LNCaP clone FGC (cell line): ENCODE results near the gene SUPT7L.

ENCODE experiments used
- DNase-seq: peaks from one replicate; pipeline ENCODE4 v3.0.0-alpha.2; 2011; ENCODE audit warnings: low read depth
- H3K4me3 ChIP-seq: 2 replicates; pipeline ENCODE4 v1.5.1; 2011; ENCODE audit warnings: mild to moderate bottlenecking, low read depth, low read length, control low read depth
- TF ChIP-seq, protein P1 (sequence below): IDR thresholded peaks from 2 replicates; pipeline ENCODE4 v1.5.1; 2012; ENCODE audit warnings: mild to moderate bottlenecking; ENCODE audit not compliant: control insufficient read depth, insufficient read depth; ENCODE audit errors: extremely low read depth

The SUPT7L gene, protein sequence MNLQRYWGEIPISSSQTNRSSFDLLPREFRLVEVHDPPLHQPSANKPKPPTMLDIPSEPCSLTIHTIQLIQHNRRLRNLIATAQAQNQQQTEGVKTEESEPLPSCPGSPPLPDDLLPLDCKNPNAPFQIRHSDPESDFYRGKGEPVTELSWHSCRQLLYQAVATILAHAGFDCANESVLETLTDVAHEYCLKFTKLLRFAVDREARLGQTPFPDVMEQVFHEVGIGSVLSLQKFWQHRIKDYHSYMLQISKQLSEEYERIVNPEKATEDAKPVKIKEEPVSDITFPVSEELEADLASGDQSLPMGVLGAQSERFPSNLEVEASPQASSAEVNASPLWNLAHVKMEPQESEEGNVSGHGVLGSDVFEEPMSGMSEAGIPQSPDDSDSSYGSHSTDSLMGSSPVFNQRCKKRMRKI

DNA sequence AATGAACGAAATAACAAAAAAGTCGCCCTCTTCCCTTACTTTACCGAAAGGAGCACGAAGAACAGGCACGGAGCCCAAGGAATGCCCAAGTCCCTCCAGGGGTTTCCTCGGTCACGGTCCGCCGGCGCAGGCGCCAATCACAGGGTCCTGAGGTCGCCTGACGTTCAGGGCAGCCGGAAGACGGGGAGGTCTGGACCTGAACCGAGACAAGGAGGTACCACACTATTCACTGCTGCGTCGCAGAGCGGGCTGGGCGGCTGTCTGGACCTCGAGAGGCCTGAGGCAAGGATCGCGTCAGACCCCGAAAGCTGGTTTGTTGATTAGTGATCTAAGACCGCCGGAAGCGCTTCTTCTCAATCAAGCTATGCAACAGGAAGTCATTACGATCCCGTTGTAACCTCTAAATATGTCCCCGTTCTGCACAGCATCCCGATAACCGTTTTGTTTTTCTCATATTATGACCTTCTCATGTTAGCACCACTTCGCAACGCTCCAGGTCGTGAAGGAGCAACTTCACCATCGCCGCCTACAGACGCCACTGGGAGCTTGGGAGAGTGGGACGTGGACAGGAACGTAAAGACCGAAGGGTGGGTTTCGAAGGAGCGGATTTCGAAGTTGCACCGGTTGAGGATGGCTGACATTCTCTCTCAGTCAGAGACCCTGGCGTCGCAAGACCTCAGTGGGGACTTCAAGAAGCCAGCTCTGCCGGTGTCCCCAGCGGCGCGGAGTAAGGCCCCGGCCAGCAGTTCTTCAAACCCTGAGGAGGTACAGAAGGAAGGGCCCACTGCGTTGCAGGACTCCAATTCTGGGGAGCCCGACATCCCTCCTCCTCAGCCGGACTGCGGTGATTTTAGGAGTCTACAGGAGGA lies at the start of gene SUPT7L, which contains the start of gene SLC4A1AP:
Gene SUPT7L (minus strand): TSS at position 330 of the 869 bp plus-strand sequence. CDS start 1,422 bp downstream, outside the sequence.
Gene SLC4A1AP (plus strand): TSS at position 605 of the 869 bp plus-strand sequence. CDS start 26 bp downstream, at position 631.
- TF ChIP-seq, protein P1, sequence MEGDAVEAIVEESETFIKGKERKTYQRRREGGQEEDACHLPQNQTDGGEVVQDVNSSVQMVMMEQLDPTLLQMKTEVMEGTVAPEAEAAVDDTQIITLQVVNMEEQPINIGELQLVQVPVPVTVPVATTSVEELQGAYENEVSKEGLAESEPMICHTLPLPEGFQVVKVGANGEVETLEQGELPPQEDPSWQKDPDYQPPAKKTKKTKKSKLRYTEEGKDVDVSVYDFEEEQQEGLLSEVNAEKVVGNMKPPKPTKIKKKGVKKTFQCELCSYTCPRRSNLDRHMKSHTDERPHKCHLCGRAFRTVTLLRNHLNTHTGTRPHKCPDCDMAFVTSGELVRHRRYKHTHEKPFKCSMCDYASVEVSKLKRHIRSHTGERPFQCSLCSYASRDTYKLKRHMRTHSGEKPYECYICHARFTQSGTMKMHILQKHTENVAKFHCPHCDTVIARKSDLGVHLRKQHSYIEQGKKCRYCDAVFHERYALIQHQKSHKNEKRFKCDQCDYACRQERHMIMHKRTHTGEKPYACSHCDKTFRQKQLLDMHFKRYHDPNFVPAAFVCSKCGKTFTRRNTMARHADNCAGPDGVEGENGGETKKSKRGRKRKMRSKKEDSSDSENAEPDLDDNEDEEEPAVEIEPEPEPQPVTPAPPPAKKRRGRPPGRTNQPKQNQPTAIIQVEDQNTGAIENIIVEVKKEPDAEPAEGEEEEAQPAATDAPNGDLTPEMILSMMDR: no peak
- DNase-seq: peak; percentile 66
- H3K4me3 ChIP-seq: peak within 1 kb of the TSS; percentile 87

DNA sequence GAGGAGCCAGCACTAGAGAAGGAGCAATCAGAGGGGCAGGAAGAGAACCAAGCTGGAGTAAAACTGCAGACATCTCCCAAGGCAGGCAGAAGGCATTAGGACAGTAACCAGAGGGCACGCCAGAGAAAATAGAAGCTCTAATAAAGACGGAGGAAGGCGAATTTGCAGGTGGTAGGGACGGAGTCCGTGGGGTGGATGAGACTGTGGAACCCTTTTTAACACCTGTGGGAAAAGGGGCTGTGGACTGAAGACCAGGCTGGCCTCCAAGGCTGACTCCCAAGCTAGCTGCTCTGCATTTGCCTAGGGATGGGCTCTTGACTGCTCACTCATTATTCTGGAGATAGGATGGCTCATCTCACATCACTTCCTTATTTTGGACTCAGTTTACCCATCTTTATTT lies 49.8 kb upstream of the SUPT7L start:
- no peak for DNase-seq
- H3K4me3 ChIP-seq: no peak overlapping the region
- TF ChIP-seq, protein P1: no peak

DNA sequence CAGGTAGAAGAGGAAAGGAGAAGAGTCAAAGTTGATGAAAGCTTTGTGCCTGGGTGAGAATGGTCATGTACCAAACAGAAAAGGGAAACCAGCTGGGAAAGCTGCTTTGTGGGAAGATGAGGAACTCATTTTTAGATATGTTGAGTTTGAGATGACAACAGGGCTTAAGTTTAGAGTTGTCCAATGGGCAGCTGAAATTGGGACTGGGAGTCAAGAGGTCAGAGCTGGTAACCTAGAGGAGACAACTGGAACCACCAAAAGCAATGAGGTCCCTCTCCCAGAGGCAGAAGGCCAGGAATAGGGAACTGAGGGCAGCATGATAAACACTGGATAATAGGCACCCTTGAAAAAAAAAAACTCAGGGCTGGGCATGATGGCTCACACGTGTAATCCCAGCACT lies 49.1 kb upstream of the SUPT7L start:
- no peak overlapping the region for H3K4me3 ChIP-seq
- TF ChIP-seq, protein P1: no peak
- DNase-seq: no peak

DNA sequence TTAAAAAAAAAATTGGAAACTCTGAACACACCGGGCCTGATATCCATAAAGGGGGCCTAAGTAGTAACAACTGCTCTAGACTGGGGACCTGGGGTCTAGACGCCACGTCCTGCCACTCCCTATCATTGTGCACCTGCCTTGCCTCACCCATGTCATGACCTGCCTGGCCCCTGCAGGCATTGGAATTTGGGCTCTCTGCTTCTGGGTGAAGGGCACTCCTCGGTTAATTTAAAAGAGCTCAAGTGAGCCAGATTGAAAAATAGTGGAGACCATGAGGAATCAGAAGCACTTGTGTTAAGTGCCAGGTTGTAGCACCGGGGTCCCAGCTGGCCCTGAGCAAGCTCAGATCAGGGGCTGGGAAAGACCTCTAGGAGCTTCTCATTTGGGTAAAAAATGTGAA lies 48.4 kb upstream of the SUPT7L start:
- no peak for DNase-seq
- TF ChIP-seq, protein P1: no peak
- no peak overlapping the region for H3K4me3 ChIP-seq

DNA sequence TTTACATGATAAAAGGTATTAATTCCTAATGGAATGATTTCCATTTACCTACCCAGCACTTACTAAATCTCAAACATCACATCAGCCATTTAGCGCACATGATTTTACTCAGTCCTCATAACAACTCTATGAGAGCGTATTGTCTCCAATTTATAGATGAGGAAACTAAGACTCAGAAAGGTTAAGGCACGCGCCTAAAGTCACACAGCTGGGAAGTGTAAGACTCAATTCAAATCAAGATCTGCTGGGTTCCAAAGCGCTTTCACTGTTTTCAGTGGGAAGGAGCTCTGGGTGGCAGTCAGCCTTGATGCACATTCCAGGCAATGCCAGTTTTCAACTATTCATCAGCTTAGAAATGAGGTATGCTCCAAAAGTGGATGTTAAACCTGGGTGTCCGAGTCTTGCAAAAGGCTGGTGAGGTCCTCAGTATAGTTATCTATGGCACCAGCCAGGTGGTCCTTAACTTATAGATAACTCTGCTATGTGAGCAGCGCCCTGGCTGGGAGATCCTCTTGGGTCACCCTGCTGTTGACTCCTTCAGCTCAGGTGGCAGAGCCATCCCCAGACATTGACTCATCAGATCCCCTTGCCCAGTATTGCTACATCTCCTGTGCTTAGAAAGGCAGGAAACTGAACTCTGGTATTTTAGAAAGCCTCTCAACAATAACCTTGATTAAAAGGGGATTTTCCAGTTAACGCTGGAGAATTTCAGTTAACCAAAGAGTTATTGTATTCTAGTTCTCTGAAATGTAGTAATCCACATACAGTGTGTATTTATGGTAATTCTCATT lies 47.4 kb upstream of the SUPT7L start:
- TF ChIP-seq, protein P1: no peak
- no peak for DNase-seq
- no peak overlapping the region for H3K4me3 ChIP-seq

DNA sequence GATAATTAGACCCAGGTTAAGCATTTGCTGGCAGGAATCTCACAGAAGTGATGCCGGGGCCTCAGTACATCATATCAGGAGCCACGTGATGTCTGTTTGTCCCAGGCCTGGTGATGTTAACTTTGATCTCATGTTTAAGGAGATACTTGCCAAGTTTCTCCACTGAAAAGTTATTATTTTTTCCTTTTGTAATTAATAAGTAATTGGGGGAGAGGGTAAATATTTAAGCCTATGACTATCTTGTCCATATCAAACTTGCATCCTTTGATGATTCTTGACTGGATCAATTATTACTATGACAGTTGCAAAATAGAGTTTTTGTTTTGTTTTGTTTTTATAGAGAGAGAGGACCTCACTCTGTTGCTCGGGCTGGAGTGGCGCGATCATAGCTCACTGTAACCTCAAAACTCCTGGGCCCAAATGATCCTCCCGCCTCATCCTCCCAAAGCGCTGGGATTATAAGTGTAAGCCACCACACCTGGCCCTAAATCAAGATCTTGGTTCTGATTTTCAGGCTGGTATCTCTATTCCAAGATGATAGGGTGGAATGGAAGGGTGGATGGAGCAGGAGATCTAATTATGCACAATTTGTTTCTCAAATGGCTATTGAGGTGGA lies 46.7 kb upstream of the SUPT7L start:
- no peak overlapping the region for H3K4me3 ChIP-seq
- no peak for DNase-seq
- TF ChIP-seq, protein P1: no peak
